Measurements from ENCODE around the gene ESPN.

- TF ChIP-seq, protein P1, sequence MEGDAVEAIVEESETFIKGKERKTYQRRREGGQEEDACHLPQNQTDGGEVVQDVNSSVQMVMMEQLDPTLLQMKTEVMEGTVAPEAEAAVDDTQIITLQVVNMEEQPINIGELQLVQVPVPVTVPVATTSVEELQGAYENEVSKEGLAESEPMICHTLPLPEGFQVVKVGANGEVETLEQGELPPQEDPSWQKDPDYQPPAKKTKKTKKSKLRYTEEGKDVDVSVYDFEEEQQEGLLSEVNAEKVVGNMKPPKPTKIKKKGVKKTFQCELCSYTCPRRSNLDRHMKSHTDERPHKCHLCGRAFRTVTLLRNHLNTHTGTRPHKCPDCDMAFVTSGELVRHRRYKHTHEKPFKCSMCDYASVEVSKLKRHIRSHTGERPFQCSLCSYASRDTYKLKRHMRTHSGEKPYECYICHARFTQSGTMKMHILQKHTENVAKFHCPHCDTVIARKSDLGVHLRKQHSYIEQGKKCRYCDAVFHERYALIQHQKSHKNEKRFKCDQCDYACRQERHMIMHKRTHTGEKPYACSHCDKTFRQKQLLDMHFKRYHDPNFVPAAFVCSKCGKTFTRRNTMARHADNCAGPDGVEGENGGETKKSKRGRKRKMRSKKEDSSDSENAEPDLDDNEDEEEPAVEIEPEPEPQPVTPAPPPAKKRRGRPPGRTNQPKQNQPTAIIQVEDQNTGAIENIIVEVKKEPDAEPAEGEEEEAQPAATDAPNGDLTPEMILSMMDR (IDR thresholded peaks at IDR 0.05; ENCODE audit: poor library complexity), result no peak
- TF ChIP-seq EZH2 (IDR thresholded peaks at IDR 0.05; ENCODE audit: borderline replicate concordance) (peak; percentile 76), EZH2phosphoT487 (IDR thresholded peaks at IDR 0.05; ENCODE audit: low read depth, severe bottlenecking, unreplicated experiment) (peak; percentile 53)
Measured at GRCh38 chr1:6419804-6420453, 4.6 kb upstream of the ESPN start, which contains the start of gene HES2.
